ENCODE measurements around the gene PTH1R.

DNA sequence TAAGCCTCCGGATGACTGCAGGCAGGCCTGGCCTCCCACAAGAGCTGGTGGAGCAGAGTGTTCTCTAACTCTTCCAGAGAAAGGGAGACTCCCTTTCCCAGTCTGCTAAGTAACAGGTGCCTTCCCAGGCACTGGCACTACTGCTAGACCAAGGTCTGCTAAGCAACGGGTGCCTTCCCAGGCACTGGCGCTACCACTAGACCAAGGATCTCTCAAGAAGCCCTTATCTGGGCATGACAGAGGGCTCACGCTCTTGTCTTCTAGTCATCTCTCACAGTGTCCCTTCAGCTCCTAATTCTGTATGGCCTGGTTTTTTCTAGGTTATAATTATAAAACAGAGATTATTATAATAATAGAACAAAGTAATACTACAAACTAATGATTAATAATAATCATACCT lies 42.0 kb upstream of the PTH1R start:
- TF ChIP-seq GATA2 (IDR thresholded peaks at IDR 0.05; ENCODE audit: low read depth, low read length) (no peak), GATA3 (IDR thresholded peaks at IDR 0.05; ENCODE audit: low read depth, low read length) (no peak)

Measured in SH-SY5Y (cell line).